HL-60 (cell line): ENCODE data around the gene CHN2.

Experiments
- CTCF ChIP-seq: IDR thresholded peaks from one replicate; pipeline ENCODE4 v1.5.1; 2011; ENCODE audit warnings: low read length, control low read depth, inconsistent platforms; ENCODE audit not compliant: insufficient read depth
- GABPA ChIP-seq: IDR thresholded peaks from 2 replicates; pipeline ENCODE4 v1.6.1; 2012; ENCODE audit warnings: low read depth
- POLR2AphosphoS5 ChIP-seq: IDR thresholded peaks from 2 replicates; pipeline ENCODE4 v1.6.1; 2012; ENCODE audit warnings: low read depth
- REST ChIP-seq: IDR thresholded peaks from 2 replicates; pipeline ENCODE4 v1.6.1; 2012; ENCODE audit warnings: low read depth; ENCODE audit not compliant: insufficient replicate concordance
- SPI1 ChIP-seq: IDR thresholded peaks from 2 replicates; pipeline ENCODE4 v1.6.1; 2012; ENCODE audit warnings: low read depth, mild to moderate bottlenecking, borderline replicate concordance

GRCh38 chr7:29330136-29330535 lies 135.6 kb downstream of the CHN2 start:
- TF ChIP-seq CTCF = no peak
- TF ChIP-seq POLR2AphosphoS5 = no peak
- no peak for TF ChIP-seq SPI1
- TF ChIP-seq GABPA = no peak
- no peak for TF ChIP-seq REST
